Endothelial cell of umbilical vein (primary cell): ENCODE data around the gene SERTAD1. TPM values are rescaled to one million over a fixed set of nuclear protein-coding genes. Genes with fewer than 3 reads are reported as not detected.

Source experiments
- BruUV-seq: library from RNA; stranded (reverse); fragments of 400-500 nt; replicated peaks from 2 replicates; lab custom pipeline; 2021; lab: Mats Ljungman, UMichigan
- CTCF ChIA-PET: fragments of 300-600, 350-600 bp; sonication (Branson Sonifier 250); formaldehyde crosslinking; loops from one replicate; lab custom pipeline; 2021; ENCODE audit warnings: antibody characterized with exemption, inconsistent platforms; lab: Charles Lee
- POLR2A ChIA-PET: fragments of 300-600, 350-600 bp; sonication (Branson Sonifier 250); formaldehyde crosslinking; loops from one replicate; lab custom pipeline; 2021; ENCODE audit warnings: antibody characterized with exemption, inconsistent platforms; lab: Charles Lee
- DNase-seq: peaks from one replicate; pipeline ENCODE4 v3.0.0-alpha.2; 2011; ENCODE audit warnings: low read depth, low spot score
- FAIRE-seq: peaks from 2 replicates; lab custom pipeline; 2011; peaks lifted over from hg19 to GRCh38; lab: Jason Lieb, UNC
- H2AFZ ChIP-seq: 2 replicates; pipeline ENCODE4 v1.6.0; 2012; ENCODE audit warnings: low read depth, low read length, control low read depth, inconsistent platforms
- H3K27ac ChIP-seq: 2 replicates; pipeline ENCODE4 v1.5.1; 2011; ENCODE audit warnings: low read depth, mild to moderate bottlenecking, control low read depth, low read length, moderate library complexity; ENCODE audit not compliant: insufficient read depth
- H3K27me3 ChIP-seq, 2 experiments: 2 replicates each; pipeline versions ENCODE4 v1.6.0 to v1.6.1; 2011; ENCODE audit warnings: low read length in 2 of 2, mixed read lengths in 1 of 2; ENCODE audit not compliant: control insufficient read depth in 2 of 2, insufficient read depth in 2 of 2
- H3K36me3 ChIP-seq, 2 experiments: 2 replicates in 1 of 2; 3 replicates in 1 of 2; pipeline ENCODE4 v1.5.1; 2011; ENCODE audit warnings: low read length in 2 of 2, mild to moderate bottlenecking in 1 of 2, moderate library complexity in 1 of 2; ENCODE audit not compliant: control insufficient read depth in 2 of 2, insufficient read depth in 2 of 2; ENCODE audit errors: extremely low read depth in 1 of 2
- H3K4me1 ChIP-seq: 3 replicates; pipeline ENCODE4 v1.5.1; 2011; ENCODE audit warnings: mild to moderate bottlenecking, low read length; ENCODE audit not compliant: control insufficient read depth, insufficient read depth; ENCODE audit errors: extremely low read depth
- H3K4me2 ChIP-seq: 2 replicates; pipeline ENCODE4 v1.6.1; 2011; ENCODE audit warnings: low read length, control low read depth, mixed read lengths; ENCODE audit not compliant: insufficient read depth
- H3K4me3 ChIP-seq, 3 experiments: fragments of 200-600 bp in 1 of 3; sonication (generic), shearing (Covaris generic) in 1 of 3; replicated peaks in 1 of 3; 2 replicates each; pipeline ENCODE4 v1.5.1; 2011 to 2016; ENCODE audit warnings: control low read depth in 3 of 3, low read length in 3 of 3, mild to moderate bottlenecking in 2 of 3, inconsistent platforms in 1 of 3, low read depth in 1 of 3, moderate library complexity in 1 of 3; ENCODE audit not compliant: insufficient read depth in 1 of 3
- H3K79me2 ChIP-seq: 2 replicates; pipeline ENCODE4 v1.6.0; 2012; ENCODE audit warnings: low read length, inconsistent platforms; ENCODE audit not compliant: control insufficient read depth, insufficient read depth
- H3K9ac ChIP-seq: replicated peaks from 2 replicates; pipeline ENCODE3; 2011; ENCODE audit warnings: low read length, control low read depth; ENCODE audit not compliant: insufficient read depth; ENCODE audit errors: extremely low read depth
- H3K9me1 ChIP-seq: replicated peaks from 3 replicates; pipeline ENCODE4 v1.6.0; 2011; ENCODE audit warnings: mild to moderate bottlenecking, low read length; ENCODE audit not compliant: control insufficient read depth, insufficient read depth; ENCODE audit errors: extremely low read depth
- H3K9me3 ChIP-seq: replicated peaks from 2 replicates; pipeline ENCODE4 v1.5.1; 2012; ENCODE audit warnings: low read length, inconsistent platforms; ENCODE audit not compliant: control insufficient read depth, insufficient read depth
- H4K20me1 ChIP-seq: replicated peaks from 2 replicates; pipeline ENCODE3; 2011; ENCODE audit warnings: mild to moderate bottlenecking, low read length; ENCODE audit not compliant: control insufficient read depth, insufficient read depth; ENCODE audit errors: extremely low read depth
- CTCF ChIP-seq, 2 donors: IDR thresholded peaks; 1 replicate in 1 of 2; 2 replicates in 1 of 2; pipeline ENCODE4 v1.5.1; 2011; ENCODE audit warnings: low read length in 2 of 2, mild to moderate bottlenecking in 2 of 2, moderate library complexity in 2 of 2, control low read depth in 1 of 2, inconsistent platforms in 1 of 2, low read depth in 1 of 2; ENCODE audit not compliant: insufficient read depth in 1 of 2; ENCODE audit errors: extremely low read depth in 1 of 2
- EZH2 ChIP-seq: IDR thresholded peaks from 2 replicates; pipeline ENCODE4 v1.6.1; 2012; ENCODE audit warnings: borderline replicate concordance, low read depth, mild to moderate bottlenecking, moderate library complexity, low read length, inconsistent platforms; ENCODE audit not compliant: severe bottlenecking
- FOS ChIP-seq: IDR thresholded peaks from 2 replicates; pipeline ENCODE4 v1.6.1; 2011; ENCODE audit warnings: mild to moderate bottlenecking, low read length, moderate library complexity, borderline replicate concordance; ENCODE audit not compliant: insufficient read depth
- GATA2 ChIP-seq: IDR thresholded peaks from 2 replicates; pipeline ENCODE4 v1.7.0; 2011; ENCODE audit warnings: low read depth, mild to moderate bottlenecking, moderate library complexity, mixed read lengths, low read length; ENCODE audit not compliant: insufficient read length, insufficient read depth
- POLR2A ChIP-seq: IDR thresholded peaks from 2 replicates; pipeline ENCODE4 v1.6.1; 2012; ENCODE audit warnings: low read depth, mild to moderate bottlenecking, control low read depth, low read length
- dilution Hi-C: fragments of 300-500 bp; cut with MboI; formaldehyde crosslinking; loops from one replicate; pipeline ENCODE4 v1.15.0; 2019; ENCODE audit warnings: low sequenced_read_pairs; ENCODE audit not compliant: extremely low pct_ligation_motif_present
- intact Hi-C: fragments of 100-400 bp; cut with micrococcal nuclease; formaldehyde crosslinking; loops from one replicate; pipeline ENCODE4 v1.10.0; 2022
- polyA plus RNA-seq, 4 experiments: library from polyadenylated mRNA; depleted of rRNA in 3 of 4; stranded (reverse) in 3 of 4; unstranded in 1 of 4; fragments of >200 nt; gene quantifications; 2 replicates each; pipeline versions ENCODE4 v1.2.1 to v1.2.3, GENCODE V29; 2011 to 2012; ENCODE audit warnings: missing spikeins in 1 of 4
- total RNA-seq: library from RNA; stranded (reverse); gene quantifications from 2 replicates; pipeline ENCODE4 v1.2.3, GENCODE V29; 2021
- TF ChIP-seq, protein P1 (sequence below): IDR thresholded peaks from 2 replicates; pipeline ENCODE4 v1.6.1; 2011; ENCODE audit not compliant: insufficient read depth, insufficient read length

Gene SERTAD1
- total and polyA plus RNA-seq, 2 donors (not counting 3 experiments of a cell fraction or from before 2014, with no cell fraction given): 8.8 to 15.3 TPM

- H3K27me3 ChIP-seq: no peaks in the 10 kb centered on the region
- H3K27ac ChIP-seq: no peak overlapping the region
- dilution Hi-C loops (no loop called here), intact Hi-C loops (no loop called here)
- H3K36me3 ChIP-seq: peaks cover 0 to 12% of the 10 kb centered on the region in 2 experiments
- H3K9me1 ChIP-seq: no peaks in the 10 kb centered on the region
- ChIA-PET CTCF (no interaction called here), POLR2A (no interaction called here)
- FAIRE-seq (no peak), DNase-seq (no peak)
- no peak overlapping the region for H3K4me3 ChIP-seq
- TSS peak; percentile 92 for BruUV-seq
- TF ChIP-seq GATA2 (no peak), POLR2A (no peak), CTCF (IDR thresholded peaks at IDR 0.05; ENCODE audit: extremely low read depth in 1 of 2, insufficient read depth in 1 of 2, low read depth in 1 of 2, low read length in 2 of 2) (no peak)
- TF ChIP-seq, protein P1, sequence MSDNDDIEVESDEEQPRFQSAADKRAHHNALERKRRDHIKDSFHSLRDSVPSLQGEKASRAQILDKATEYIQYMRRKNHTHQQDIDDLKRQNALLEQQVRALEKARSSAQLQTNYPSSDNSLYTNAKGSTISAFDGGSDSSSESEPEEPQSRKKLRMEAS: no peak
- no peak overlapping the region for H3K9ac ChIP-seq
- no peaks in the 10 kb centered on the region for H3K4me1 ChIP-seq
- H3K79me2 ChIP-seq: no peaks in the 10 kb centered on the region
- H3K4me2 ChIP-seq: no peak overlapping the region
- no peaks in the 10 kb centered on the region for H4K20me1 ChIP-seq
- H3K9me3 ChIP-seq: no peaks in the 10 kb centered on the region
- H2AFZ ChIP-seq: no peak overlapping the region
These were observed 47.9 kb downstream of the SERTAD1 start for GRCh38 chr19:40377876-40378385.

DNA sequence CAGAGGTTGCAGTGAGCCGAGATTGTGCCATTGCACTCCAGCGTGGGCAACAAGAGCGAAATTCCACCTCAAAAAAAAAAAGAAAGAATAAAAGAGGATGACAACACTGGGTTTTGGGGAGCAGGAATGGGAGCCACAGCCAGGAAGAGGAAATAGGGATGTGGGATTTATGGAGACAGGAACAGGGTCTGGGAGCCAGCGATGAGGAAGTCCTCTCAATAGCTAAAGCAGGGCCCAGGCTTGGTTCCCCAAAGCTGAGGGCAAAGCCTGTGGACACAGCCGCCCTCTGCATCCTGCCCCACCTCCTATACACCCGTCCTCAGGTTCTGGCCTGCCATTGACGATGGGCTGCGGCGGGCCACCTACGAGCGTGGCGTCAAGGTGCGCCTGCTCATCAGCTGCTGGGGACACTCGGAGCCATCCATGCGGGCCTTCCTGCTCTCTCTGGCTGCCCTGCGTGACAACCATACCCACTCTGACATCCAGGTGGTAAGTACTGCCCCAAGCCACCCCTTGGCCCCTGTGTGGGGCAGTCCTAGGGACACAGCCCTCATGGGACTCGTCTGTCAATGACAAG, 49.4 kb downstream of the SERTAD1 start:
- no peaks in the 10 kb centered on the region for H4K20me1 ChIP-seq
- ChIA-PET CTCF (no interaction called here), POLR2A (no interaction called here)
- no peaks in the 10 kb centered on the region for H3K9me1 ChIP-seq
- no peaks in the 10 kb centered on the region for H3K4me1 ChIP-seq
- no peak for FAIRE-seq
- no TSS peak for BruUV-seq
- no peak for DNase-seq
- H3K4me3 ChIP-seq: no peak overlapping the region
- H3K4me2 ChIP-seq: no peak overlapping the region
- TF ChIP-seq CTCF (IDR thresholded peaks at IDR 0.05; ENCODE audit: extremely low read depth in 1 of 2, insufficient read depth in 1 of 2, low read depth in 1 of 2, low read length in 2 of 2) (no peak), EZH2 (no peak), GATA2 (no peak), FOS (no peak)
- no peak overlapping the region for H2AFZ ChIP-seq
- H3K27ac ChIP-seq: no peak overlapping the region
- H3K79me2 ChIP-seq: no peaks in the 10 kb centered on the region
- no peak overlapping the region for H3K9ac ChIP-seq
- intact Hi-C loops: no loop called here
- H3K9me3 ChIP-seq: no peaks in the 10 kb centered on the region
- dilution Hi-C loops: no loop called here
- H3K36me3 ChIP-seq: peaks cover 0 to 18% of the 10 kb centered on the region in 2 experiments
- H3K27me3 ChIP-seq: no peaks in the 10 kb centered on the region
